Measurements from ENCODE around the gene ITGB1BP2.
"Not testable (repeated sequence)": the region's sequence is repeated elsewhere in the genome, so short reads cannot be mapped to it uniquely, and the experiment has no call there.

The ITGB1BP2 gene

DNA sequence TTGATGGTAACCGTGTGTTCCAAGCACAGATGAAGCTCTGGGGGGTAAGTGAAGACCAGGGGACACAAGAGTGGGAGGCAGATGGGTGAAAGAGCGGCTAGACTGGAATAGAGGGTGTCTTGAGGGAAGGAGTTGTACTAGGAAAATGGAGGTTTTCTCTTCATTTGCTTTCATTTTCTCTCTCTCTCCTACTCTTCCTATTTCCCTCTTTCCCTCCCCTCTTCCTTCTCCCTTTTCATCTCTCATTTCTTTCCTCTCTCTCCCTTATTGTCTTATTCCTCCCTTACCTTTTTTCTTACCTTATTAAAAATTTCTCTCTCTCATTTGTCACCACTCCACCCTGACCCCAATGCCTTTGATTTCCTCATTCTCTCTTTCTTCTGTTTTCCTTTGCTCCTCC, 3.0 kb downstream of the ITGB1BP2 start:
- Histone ChIP-seq H3K9me3 (ENCODE audit: control insufficient read depth, insufficient read depth, low read length) (peaks cover 17% of the 10 kb centered on the region; the same call in 1 of the 2 replicates), H3K4me3 (ENCODE audit: low read depth, low read length) (no peak overlapping the region), H3K4me1 (ENCODE audit: control insufficient read depth, insufficient read depth, low read length) (no peaks in the 10 kb centered on the region), H3K36me3 (ENCODE audit: control insufficient read depth, insufficient read depth, low read length) (peaks cover 52% of the 10 kb centered on the region), H3K9ac (ENCODE audit: low read depth, low read length) (no peak overlapping the region), H3K27me3 (ENCODE audit: control insufficient read depth, insufficient read depth, low read length) (no peaks in the 10 kb centered on the region), H3K27ac (ENCODE audit: low read depth, low read length) (no peak overlapping the region)

GRCh38 chrX:71315917-71316316, 14.4 kb downstream of the ITGB1BP2 start:
- no peaks in the 10 kb centered on the region for H3K27me3 ChIP-seq (ENCODE audit: control insufficient read depth, insufficient read depth, low read length)
- H3K4me3 ChIP-seq (ENCODE audit: low read depth, low read length), result no peak overlapping the region
- peaks cover 19% of the 10 kb centered on the region for H3K9me3 ChIP-seq (ENCODE audit: control insufficient read depth, insufficient read depth, low read length)
- H3K36me3 ChIP-seq (ENCODE audit: control insufficient read depth, insufficient read depth, low read length), result 0 out of 2 replicates have a peak, but pooled peaks cover 6% of the 10 kb centered on the region
- no peak overlapping the region for H3K27ac ChIP-seq (ENCODE audit: low read depth, low read length)
- H3K9ac ChIP-seq (ENCODE audit: low read depth, low read length), result no peak overlapping the region
- no peaks in the 10 kb centered on the region for H3K4me1 ChIP-seq (ENCODE audit: control insufficient read depth, insufficient read depth, low read length)

DNA sequence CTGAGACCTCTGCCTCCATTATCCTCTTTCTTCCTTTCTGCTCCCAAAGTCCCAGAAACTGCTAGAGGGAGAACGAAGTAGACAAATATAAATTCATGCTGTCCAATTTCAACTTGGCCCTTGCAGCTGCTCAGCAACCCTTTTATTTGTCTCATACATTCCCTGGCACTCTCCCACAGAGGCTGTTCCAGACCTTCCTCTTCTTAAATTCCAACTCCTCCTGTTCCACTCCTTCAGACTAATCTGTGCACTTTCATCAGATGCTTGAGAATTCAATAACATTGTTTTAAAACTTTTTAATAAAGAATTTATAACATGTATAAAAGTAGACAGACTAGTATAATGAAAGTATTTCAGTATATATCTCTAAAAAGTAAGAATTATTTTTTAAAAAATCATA, 15.4 kb downstream of the ITGB1BP2 start:
- H3K4me3 ChIP-seq (ENCODE audit: low read depth, low read length); H3K4me1 ChIP-seq (ENCODE audit: control insufficient read depth, insufficient read depth, low read length); H3K36me3 ChIP-seq (ENCODE audit: control insufficient read depth, insufficient read depth, low read length); H3K9ac ChIP-seq (ENCODE audit: low read depth, low read length); H3K27ac ChIP-seq (ENCODE audit: low read depth, low read length); H3K27me3 ChIP-seq (ENCODE audit: control insufficient read depth, insufficient read depth, low read length): not testable (repeated sequence)
- peaks cover 19% of the 10 kb centered on the region; the same call in 1 of the 2 replicates for H3K9me3 ChIP-seq (ENCODE audit: control insufficient read depth, insufficient read depth, low read length)

- Histone ChIP-seq H3K27ac (ENCODE audit: low read depth, low read length) (no peak overlapping the region), H3K27me3 (ENCODE audit: control insufficient read depth, insufficient read depth, low read length) (no peaks in the 10 kb centered on the region), H3K4me1 (ENCODE audit: control insufficient read depth, insufficient read depth, low read length) (no peaks in the 10 kb centered on the region), H3K4me3 (ENCODE audit: low read depth, low read length) (no peak overlapping the region), H3K9me3 (ENCODE audit: control insufficient read depth, insufficient read depth, low read length) (peaks cover 31% of the 10 kb centered on the region), H3K9ac (ENCODE audit: low read depth, low read length) (no peak overlapping the region), H3K36me3 (ENCODE audit: control insufficient read depth, insufficient read depth, low read length) (0 out of 2 replicates have a peak, but pooled peaks cover 6% of the 10 kb centered on the region)
These were observed 18.6 kb downstream of the ITGB1BP2 start for GRCh38 chrX:71320126-71320525.

GRCh38 chrX:71321731-71322130, 20.2 kb downstream of the ITGB1BP2 start:
- Histone ChIP-seq H3K4me3 (ENCODE audit: low read depth, low read length) (no peak overlapping the region), H3K27ac (ENCODE audit: low read depth, low read length) (no peak overlapping the region), H3K36me3 (ENCODE audit: control insufficient read depth, insufficient read depth, low read length) (no peaks in the 10 kb centered on the region), H3K4me1 (ENCODE audit: control insufficient read depth, insufficient read depth, low read length) (no peaks in the 10 kb centered on the region), H3K27me3 (ENCODE audit: control insufficient read depth, insufficient read depth, low read length) (no peaks in the 10 kb centered on the region), H3K9me3 (ENCODE audit: control insufficient read depth, insufficient read depth, low read length) (peaks cover 22% of the 10 kb centered on the region), H3K9ac (ENCODE audit: low read depth, low read length) (no peak overlapping the region)

DNA sequence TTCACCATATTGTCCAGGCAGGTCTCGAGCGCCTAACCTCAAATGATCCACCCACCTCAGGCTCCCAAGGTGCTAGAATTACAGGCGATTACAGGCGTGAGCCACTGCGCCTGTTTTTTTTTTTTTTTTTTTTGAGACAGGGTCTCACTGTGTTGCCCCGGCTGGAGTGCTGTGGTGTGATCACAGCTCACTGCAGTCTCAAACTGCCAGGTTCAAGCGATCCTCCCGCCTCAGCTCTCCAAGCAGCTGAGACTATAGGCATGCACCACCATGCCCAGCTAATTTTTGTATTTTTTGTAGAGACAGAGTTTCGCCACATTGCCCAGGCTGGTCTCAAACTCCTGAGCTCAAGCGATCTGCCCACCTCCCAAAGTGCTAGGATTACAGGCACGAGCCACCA, 22.9 kb downstream of the ITGB1BP2 start:
- H3K9me3 ChIP-seq (ENCODE audit: control insufficient read depth, insufficient read depth, low read length), result peaks cover 23% of the 10 kb centered on the region
- not testable (repeated sequence) for H3K4me1 ChIP-seq (ENCODE audit: control insufficient read depth, insufficient read depth, low read length); H3K4me3 ChIP-seq (ENCODE audit: low read depth, low read length); H3K27ac ChIP-seq (ENCODE audit: low read depth, low read length); H3K36me3 ChIP-seq (ENCODE audit: control insufficient read depth, insufficient read depth, low read length); H3K9ac ChIP-seq (ENCODE audit: low read depth, low read length); H3K27me3 ChIP-seq (ENCODE audit: control insufficient read depth, insufficient read depth, low read length)

GRCh38 chrX:71326394-71326793, 24.8 kb downstream of the ITGB1BP2 start:
- Histone ChIP-seq H3K27me3 (ENCODE audit: control insufficient read depth, insufficient read depth, low read length) (no peaks in the 10 kb centered on the region), H3K4me3 (ENCODE audit: low read depth, low read length) (no peak overlapping the region), H3K36me3 (ENCODE audit: control insufficient read depth, insufficient read depth, low read length) (no peaks in the 10 kb centered on the region), H3K9ac (ENCODE audit: low read depth, low read length) (no peak overlapping the region), H3K4me1 (ENCODE audit: control insufficient read depth, insufficient read depth, low read length) (no peaks in the 10 kb centered on the region), H3K9me3 (ENCODE audit: control insufficient read depth, insufficient read depth, low read length) (peaks cover 20% of the 10 kb centered on the region), H3K27ac (ENCODE audit: low read depth, low read length) (no peak overlapping the region)

- peaks cover 23% of the 10 kb centered on the region for H3K9me3 ChIP-seq (ENCODE audit: control insufficient read depth, insufficient read depth, low read length)
- not testable (repeated sequence) for H3K4me3 ChIP-seq (ENCODE audit: low read depth, low read length); H3K36me3 ChIP-seq (ENCODE audit: control insufficient read depth, insufficient read depth, low read length); H3K27ac ChIP-seq (ENCODE audit: low read depth, low read length); H3K4me1 ChIP-seq (ENCODE audit: control insufficient read depth, insufficient read depth, low read length); H3K9ac ChIP-seq (ENCODE audit: low read depth, low read length); H3K27me3 ChIP-seq (ENCODE audit: control insufficient read depth, insufficient read depth, low read length)
These were observed 47.7 kb downstream of the ITGB1BP2 start for GRCh38 chrX:71349151-71349665.

DNA sequence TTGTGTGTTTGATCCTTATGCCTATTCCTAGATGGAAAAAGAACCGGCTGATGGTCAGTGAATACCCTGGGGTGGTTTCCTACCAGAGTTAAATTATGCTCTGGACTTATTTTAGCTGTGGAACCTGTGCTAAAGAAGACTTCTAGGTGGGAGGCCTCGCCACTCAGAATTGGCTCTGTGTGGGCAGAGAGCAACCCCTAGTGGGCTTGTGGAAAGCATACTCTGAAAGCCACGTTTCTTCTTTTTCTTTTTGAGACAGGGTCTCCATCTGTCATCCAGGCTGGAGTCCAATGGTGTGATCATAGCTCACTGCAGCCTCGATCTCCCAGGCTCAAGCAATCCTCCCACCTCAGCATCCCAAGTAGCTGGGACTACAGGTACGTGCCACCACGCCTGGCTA, 48.3 kb downstream of the ITGB1BP2 start:
- H3K9ac ChIP-seq (ENCODE audit: low read depth, low read length); H3K27me3 ChIP-seq (ENCODE audit: control insufficient read depth, insufficient read depth, low read length); H3K36me3 ChIP-seq (ENCODE audit: control insufficient read depth, insufficient read depth, low read length); H3K27ac ChIP-seq (ENCODE audit: low read depth, low read length); H3K4me3 ChIP-seq (ENCODE audit: low read depth, low read length); H3K4me1 ChIP-seq (ENCODE audit: control insufficient read depth, insufficient read depth, low read length): not testable (repeated sequence)
- H3K9me3 ChIP-seq (ENCODE audit: control insufficient read depth, insufficient read depth, low read length), result peaks cover 24% of the 10 kb centered on the region

GRCh38 chrX:71352439-71352838, 50.9 kb downstream of the ITGB1BP2 start:
- peaks cover 20% of the 10 kb centered on the region for H3K9me3 ChIP-seq (ENCODE audit: control insufficient read depth, insufficient read depth, low read length)
- H3K4me1 ChIP-seq (ENCODE audit: control insufficient read depth, insufficient read depth, low read length); H3K36me3 ChIP-seq (ENCODE audit: control insufficient read depth, insufficient read depth, low read length); H3K27me3 ChIP-seq (ENCODE audit: control insufficient read depth, insufficient read depth, low read length); H3K27ac ChIP-seq (ENCODE audit: low read depth, low read length); H3K9ac ChIP-seq (ENCODE audit: low read depth, low read length); H3K4me3 ChIP-seq (ENCODE audit: low read depth, low read length): not testable (repeated sequence)
